ENCODE measurements around the gene BDKRB1. TPM values are rescaled to one million over a fixed set of nuclear protein-coding genes. Genes with fewer than 3 reads are reported as not detected.

The BDKRB1 gene
- polyA plus RNA-seq, 3 donors, result not detected

- Mint-ChIP-seq H3K4me1 (peaks cover 1% of the 10 kb centered on the region), H3K4me3 (no peak overlapping the region), H3K9me3 (peaks cover 0 to 22% (median 15%) of the 10 kb centered on the region in 7 donors), H3K27me3 (ENCODE audit: low read depth in 3 of 3) (peaks cover 2 to 6% (median 5%) of the 10 kb centered on the region in 3 donors), H3K36me3 (no peaks in the 10 kb centered on the region), H3K27ac (no peak overlapping the region)
- Histone ChIP-seq H3K4me1 (ENCODE audit: control insufficient read depth in 1 of 2, insufficient read depth in 2 of 2, low read length in 2 of 2) (no peaks in the 10 kb centered on the region), H2AFZ (ENCODE audit: insufficient read depth, low read depth, low read length, poor library complexity, severe bottlenecking) (no peak overlapping the region), H4K20me1 (ENCODE audit: insufficient read depth, low read length) (no peaks in the 10 kb centered on the region), H3K4me3 (replicated peaks in 1 of 3; ENCODE audit: low read depth in 2 of 3, low read length in 3 of 3) (no peak overlapping the region), H3K79me2 (ENCODE audit: insufficient read depth, low read length) (no peaks in the 10 kb centered on the region), H3K36me3 (replicated peaks in 1 of 2; ENCODE audit: control insufficient read depth in 1 of 2, insufficient read depth in 2 of 2, low read length in 2 of 2) (no peaks in the 10 kb centered on the region), H3K9me3 (replicated peaks in 1 of 2; ENCODE audit: control insufficient read depth in 1 of 2, insufficient read depth in 1 of 2, low read length in 2 of 2) (peaks cover 0 to 9% of the 10 kb centered on the region in 2 donors), H3K27ac (ENCODE audit: low read depth in 1 of 2, low read length in 2 of 2) (no peak overlapping the region), H3K4me2 (replicated peaks; ENCODE audit: extremely low read depth, low read length, poor library complexity, severe bottlenecking) (no peak overlapping the region), H3K9ac (ENCODE audit: insufficient read depth, low read length, poor library complexity, severe bottlenecking) (no peak overlapping the region), H3K27me3 (ENCODE audit: control insufficient read depth in 2 of 2, insufficient read depth in 2 of 2, low read length in 2 of 2) (no peaks in the 10 kb centered on the region)
- TF ChIP-seq CTCF (IDR thresholded peaks at IDR 0.05), result no peak
- intact Hi-C loops (cut with micrococcal nuclease), result no loop called here
- WGBS (ENCODE audit: insufficient coverage), result 85% methylated on average over 7 of the region's 10 CpGs
- no peak for DNase-seq
These were observed 42.0 kb upstream of the BDKRB1 start for GRCh38 chr14:96213871-96214465.

- H3K4me1 Mint-ChIP-seq, result peaks cover 1% of the 10 kb centered on the region
- no peaks in the 10 kb centered on the region for H4K20me1 ChIP-seq (ENCODE audit: insufficient read depth, low read length)
- H3K4me2 ChIP-seq (replicated peaks; ENCODE audit: extremely low read depth, low read length, poor library complexity, severe bottlenecking), result no peak overlapping the region
- H3K9me3 Mint-ChIP-seq, result peaks cover 0 to 22% (median 15%) of the 10 kb centered on the region in 7 donors
- no peaks in the 10 kb centered on the region for H3K79me2 ChIP-seq (ENCODE audit: insufficient read depth, low read length)
- peaks cover 2 to 6% (median 5%) of the 10 kb centered on the region in 3 donors for H3K27me3 Mint-ChIP-seq (ENCODE audit: low read depth in 3 of 3)
- H3K4me3 ChIP-seq (replicated peaks in 1 of 3; ENCODE audit: low read depth in 2 of 3, low read length in 3 of 3), result no peak overlapping the region
- H3K4me1 ChIP-seq (ENCODE audit: control insufficient read depth in 1 of 2, insufficient read depth in 2 of 2, low read length in 2 of 2), result no peaks in the 10 kb centered on the region
- no peak overlapping the region for H3K9ac ChIP-seq (ENCODE audit: insufficient read depth, low read length, poor library complexity, severe bottlenecking)
- no peaks in the 10 kb centered on the region for H3K36me3 Mint-ChIP-seq
- H3K27me3 ChIP-seq (ENCODE audit: control insufficient read depth in 2 of 2, insufficient read depth in 2 of 2, low read length in 2 of 2), result no peaks in the 10 kb centered on the region
- no peak overlapping the region for H2AFZ ChIP-seq (ENCODE audit: insufficient read depth, low read depth, low read length, poor library complexity, severe bottlenecking)
- DNase-seq, result no peak
- TF ChIP-seq CTCF (IDR thresholded peaks at IDR 0.05), result no peak
- H3K4me3 Mint-ChIP-seq, result no peak overlapping the region
- no CpG with 5 or more reads among the region's 4 CpGs for WGBS (ENCODE audit: insufficient coverage)
- no peak overlapping the region for H3K27ac ChIP-seq (ENCODE audit: low read depth in 1 of 2, low read length in 2 of 2)
- H3K27ac Mint-ChIP-seq, result no peak overlapping the region
- no peaks in the 10 kb centered on the region for H3K36me3 ChIP-seq (replicated peaks in 1 of 2; ENCODE audit: control insufficient read depth in 1 of 2, insufficient read depth in 2 of 2, low read length in 2 of 2)
- peaks cover 0 to 9% of the 10 kb centered on the region in 2 donors for H3K9me3 ChIP-seq (replicated peaks in 1 of 2; ENCODE audit: control insufficient read depth in 1 of 2, insufficient read depth in 1 of 2, low read length in 2 of 2)
- intact Hi-C loops (cut with micrococcal nuclease), result no loop called here
These were observed 41.2 kb upstream of the BDKRB1 start for GRCh38 chr14:96214793-96215192.
